Lower leg skin (tissue), 3 donors: Measurements from ENCODE around the gene ZBTB7C.

Experiments
- CTCF ChIP-seq, 3 donors: fragments of 450-650 bp; IDR thresholded peaks; one replicate each; pipeline ENCODE4 v1.5.1; 2016; ENCODE audit warnings: antibody characterized with exemption in 3 of 3, mild to moderate bottlenecking in 3 of 3, moderate library complexity in 2 of 3
- POLR2A ChIP-seq, 2 donors: fragments of 450-650 bp; IDR thresholded peaks; one replicate each; pipeline ENCODE4 v1.6.1; 2016 to 2017; ENCODE audit warnings: antibody characterized with exemption in 2 of 2, mild to moderate bottlenecking in 1 of 2, moderate library complexity in 1 of 2

DNA sequence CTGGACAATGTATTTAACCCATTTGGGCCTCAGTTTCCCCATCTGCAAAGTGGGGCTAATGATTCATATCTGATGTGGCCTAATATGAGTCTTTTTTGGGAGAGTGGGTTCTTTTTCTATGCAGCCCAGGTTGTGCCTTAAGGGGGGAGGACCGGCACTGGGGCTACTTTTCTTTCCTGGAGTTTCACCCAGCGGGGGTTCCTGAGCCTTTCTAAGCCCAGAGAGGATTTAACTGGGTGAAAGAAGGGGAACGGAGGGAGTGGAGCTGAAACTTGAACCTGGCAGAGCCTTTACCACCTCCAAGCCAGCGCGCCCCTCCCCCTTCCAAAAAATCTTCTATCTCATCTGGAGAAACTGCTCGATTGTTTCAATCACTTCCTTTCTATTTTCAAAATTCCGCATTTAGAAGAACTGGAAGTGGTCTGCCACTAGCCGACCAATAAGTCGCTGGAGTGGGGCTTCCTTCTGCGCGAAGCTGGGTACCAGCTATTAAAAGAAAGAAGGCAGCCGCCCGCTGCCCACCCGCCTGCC, 273.7 kb downstream of the ZBTB7C start:
- no peak for TF ChIP-seq POLR2A (IDR thresholded peaks at IDR 0.05)
- no peak for TF ChIP-seq CTCF (IDR thresholded peaks at IDR 0.05)
